HG03460 (cell line): Measurements from ENCODE around the gene GARNL3.

Experiments used
- ATAC-seq: cut with Tn5 transposase; IDR thresholded peaks from one replicate; pipeline ENCODE4 v1.9.1; 2021; ENCODE audit not compliant: unreplicated experiment

The GARNL3 gene

GRCh38 chr9:127426756-127427155 lies 162.2 kb downstream of the GARNL3 start:
- no peak for ATAC-seq

DNA sequence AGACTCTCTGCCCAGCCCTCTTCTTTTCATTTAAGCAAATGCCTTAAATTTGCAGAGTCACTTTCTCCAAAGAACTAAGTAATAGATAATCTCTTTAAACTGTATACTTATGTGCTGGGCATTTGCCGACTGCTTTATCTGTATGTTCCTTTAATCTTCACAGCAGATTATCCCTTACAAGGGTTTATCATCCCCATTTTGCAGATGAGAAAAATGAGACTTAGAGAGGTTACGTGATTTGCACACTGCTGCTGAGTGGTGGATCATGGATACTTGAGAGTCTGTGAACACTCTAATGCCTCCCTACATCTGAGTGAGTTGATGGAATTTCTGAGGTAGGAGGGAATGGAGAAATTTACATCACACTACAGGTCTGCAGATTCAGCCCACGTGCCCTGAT lies 163.8 kb downstream of the GARNL3 start:
- no peak for ATAC-seq

DNA sequence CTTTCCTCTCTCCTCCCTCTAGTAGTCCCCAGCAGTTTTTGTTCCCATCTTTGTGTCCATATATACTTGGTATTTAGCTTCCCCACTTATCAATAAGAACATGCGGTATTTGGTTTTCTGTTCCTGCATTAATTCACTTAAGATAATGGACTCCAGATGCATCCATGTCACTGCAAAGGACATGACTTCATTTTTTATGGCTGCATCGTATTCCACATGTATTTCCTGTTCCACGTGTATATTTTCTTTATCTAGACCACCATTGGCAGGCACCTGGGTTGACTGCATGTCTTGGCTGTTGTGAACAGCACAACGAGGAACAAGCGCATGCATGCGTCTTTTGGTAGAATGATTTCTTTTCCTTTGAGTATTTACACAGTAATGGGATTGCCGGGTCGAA lies 165.8 kb downstream of the GARNL3 start:
- ATAC-seq, result no peak

DNA sequence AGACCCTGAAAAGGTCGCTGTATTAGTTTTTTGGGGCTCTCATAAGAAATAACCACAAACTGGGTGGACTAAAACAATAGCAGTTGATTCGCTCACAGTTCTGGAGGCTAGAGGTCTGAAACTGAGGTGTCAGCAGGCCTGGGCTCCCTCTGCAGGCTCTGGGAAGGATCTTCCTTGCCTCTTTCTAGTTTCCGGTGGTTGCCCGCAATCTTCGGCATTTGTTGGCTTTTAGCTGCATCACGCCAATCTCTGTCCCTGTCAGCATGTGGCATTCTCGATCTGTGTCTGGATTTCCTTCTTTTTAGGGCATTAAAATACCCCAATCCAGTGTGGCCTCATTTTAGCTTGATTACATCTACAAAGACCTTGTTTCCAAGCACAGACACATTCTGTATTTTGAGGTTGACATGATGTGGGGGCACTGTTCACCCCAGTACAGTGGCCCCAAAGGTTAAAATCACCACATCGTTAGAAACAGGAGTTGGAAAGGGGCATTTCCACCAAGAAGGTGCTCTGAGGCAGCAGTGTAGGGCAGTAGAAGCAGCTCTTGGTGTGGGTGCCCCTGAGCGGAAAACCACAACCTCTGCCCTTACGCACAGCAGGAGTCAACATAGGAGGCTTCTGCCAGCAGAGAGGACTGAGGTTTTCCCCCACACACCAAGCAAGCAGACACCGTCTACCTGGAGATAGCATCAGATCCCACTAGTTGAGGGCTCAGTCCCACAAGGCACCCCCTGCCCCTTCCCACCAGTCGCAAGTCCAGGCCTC lies 173.1 kb downstream of the GARNL3 start:
- no peak for ATAC-seq

DNA sequence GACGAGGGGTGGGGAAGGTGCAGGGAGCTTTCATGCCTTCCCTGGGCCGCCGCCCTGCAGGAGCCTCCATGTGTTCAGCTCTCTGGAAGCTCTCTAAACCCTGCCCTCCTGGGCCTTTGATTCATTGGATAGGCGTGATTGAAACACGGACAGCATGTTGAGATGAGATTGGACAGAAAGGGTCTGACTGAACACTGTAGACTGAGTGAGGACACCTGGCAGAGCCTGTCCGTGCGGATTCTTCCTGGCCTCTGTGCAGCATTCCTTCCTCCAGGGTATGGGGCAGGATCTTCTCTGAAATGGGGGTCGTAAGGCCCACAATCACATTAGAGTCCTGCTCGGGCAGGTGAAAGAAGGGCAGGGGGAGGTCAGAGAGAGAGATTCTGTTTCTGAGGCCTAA lies 173.8 kb downstream of the GARNL3 start:
- no peak for ATAC-seq
